ENCODE results near the gene TGM5.

- TF ChIP-seq CTCF (IDR thresholded peaks at IDR 0.05) (no peak), POLR2A (IDR thresholded peaks at IDR 0.05) (no peak), POLR2AphosphoS5 (IDR thresholded peaks at IDR 0.05) (no peak)
Measured at GRCh38 chr15:43196760-43197548, 69.8 kb downstream of the TGM5 start.
